Liver (tissue), 3 donors: ENCODE results near the gene C2CD2.

ENCODE experiments used
- CTCF ChIP-seq: fragments of 150-350 bp; IDR thresholded peaks from 2 replicates; pipeline ENCODE4 v1.5.1; 2017; ENCODE audit warnings: improper control_type of control experiment, low read depth, low read length; ENCODE audit not compliant: missing input control
- HNF4A ChIP-seq, 2 donors: conservative IDR thresholded peaks; 2 replicates each; pipeline ENCODE4 v1.6.1; 2016; ENCODE audit warnings: antibody characterized with exemption in 2 of 2, mild to moderate bottlenecking in 2 of 2
- JUND ChIP-seq, 2 donors: IDR thresholded peaks; 2 replicates each; pipeline ENCODE4 v1.6.1; 2016; ENCODE audit warnings: antibody characterized with exemption in 2 of 2
- RAD21 ChIP-seq, 2 donors: IDR thresholded peaks; 2 replicates each; pipeline ENCODE4 v1.6.1; 2016; ENCODE audit warnings: antibody characterized with exemption in 2 of 2, mild to moderate bottlenecking in 2 of 2
- TF ChIP-seq, protein P1 (sequence below): IDR thresholded peaks from 2 replicates; pipeline ENCODE4 v1.6.1; 2016; ENCODE audit warnings: antibody characterized with exemption, mild to moderate bottlenecking
- donor health status: healthy.
- donor health status: healthy.

DNA sequence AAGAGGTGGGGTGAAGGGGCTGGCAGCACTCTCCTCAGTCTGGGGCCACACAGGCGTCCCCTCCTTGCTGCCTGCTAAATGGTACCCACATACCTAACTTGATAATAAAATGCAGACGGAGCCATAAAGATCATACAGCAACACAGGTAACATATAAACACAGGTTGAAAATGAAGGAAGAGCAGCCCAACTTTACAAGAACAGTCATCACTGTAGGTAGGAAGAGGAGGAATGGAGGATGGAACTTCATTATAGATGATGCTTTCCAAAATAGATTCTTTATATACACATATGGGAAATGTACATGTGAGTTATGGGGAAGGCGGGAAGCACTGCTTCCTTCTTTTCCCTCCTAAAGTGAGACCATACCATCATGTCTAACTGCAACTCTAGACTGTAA, 13.4 kb downstream of the C2CD2 start:
- TF ChIP-seq CTCF: no peak
- TF ChIP-seq, protein P1, sequence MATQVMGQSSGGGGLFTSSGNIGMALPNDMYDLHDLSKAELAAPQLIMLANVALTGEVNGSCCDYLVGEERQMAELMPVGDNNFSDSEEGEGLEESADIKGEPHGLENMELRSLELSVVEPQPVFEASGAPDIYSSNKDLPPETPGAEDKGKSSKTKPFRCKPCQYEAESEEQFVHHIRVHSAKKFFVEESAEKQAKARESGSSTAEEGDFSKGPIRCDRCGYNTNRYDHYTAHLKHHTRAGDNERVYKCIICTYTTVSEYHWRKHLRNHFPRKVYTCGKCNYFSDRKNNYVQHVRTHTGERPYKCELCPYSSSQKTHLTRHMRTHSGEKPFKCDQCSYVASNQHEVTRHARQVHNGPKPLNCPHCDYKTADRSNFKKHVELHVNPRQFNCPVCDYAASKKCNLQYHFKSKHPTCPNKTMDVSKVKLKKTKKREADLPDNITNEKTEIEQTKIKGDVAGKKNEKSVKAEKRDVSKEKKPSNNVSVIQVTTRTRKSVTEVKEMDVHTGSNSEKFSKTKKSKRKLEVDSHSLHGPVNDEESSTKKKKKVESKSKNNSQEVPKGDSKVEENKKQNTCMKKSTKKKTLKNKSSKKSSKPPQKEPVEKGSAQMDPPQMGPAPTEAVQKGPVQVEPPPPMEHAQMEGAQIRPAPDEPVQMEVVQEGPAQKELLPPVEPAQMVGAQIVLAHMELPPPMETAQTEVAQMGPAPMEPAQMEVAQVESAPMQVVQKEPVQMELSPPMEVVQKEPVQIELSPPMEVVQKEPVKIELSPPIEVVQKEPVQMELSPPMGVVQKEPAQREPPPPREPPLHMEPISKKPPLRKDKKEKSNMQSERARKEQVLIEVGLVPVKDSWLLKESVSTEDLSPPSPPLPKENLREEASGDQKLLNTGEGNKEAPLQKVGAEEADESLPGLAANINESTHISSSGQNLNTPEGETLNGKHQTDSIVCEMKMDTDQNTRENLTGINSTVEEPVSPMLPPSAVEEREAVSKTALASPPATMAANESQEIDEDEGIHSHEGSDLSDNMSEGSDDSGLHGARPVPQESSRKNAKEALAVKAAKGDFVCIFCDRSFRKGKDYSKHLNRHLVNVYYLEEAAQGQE: no peak
- no peak for TF ChIP-seq HNF4A (conservative IDR thresholded peaks at IDR 0.05)
- TF ChIP-seq JUND (IDR thresholded peaks at IDR 0.05): no peak
- no peak for TF ChIP-seq RAD21 (IDR thresholded peaks at IDR 0.05)
